Measurements from ENCODE around the gene SOBP.

DNA sequence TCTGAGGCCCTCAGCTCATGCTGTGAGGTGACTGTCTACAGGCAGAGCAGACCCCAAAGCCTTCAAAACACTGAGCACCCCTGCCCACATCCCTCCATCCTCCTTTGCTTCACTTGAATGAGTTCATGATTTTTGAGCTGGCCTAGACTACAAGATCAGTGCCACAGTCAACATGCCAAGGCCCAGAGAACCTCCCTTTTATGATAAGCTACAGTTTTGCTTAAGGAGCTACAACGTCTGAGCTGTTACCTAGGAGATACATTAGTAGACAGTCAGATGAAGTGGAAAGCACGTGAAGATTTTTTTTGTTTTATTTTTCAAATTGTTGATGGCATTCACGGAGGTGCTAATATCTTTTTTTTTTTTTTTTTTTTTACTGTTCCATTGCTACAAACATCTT, 139.0 kb downstream of the SOBP start:
- TF ChIP-seq POLR2AphosphoS5 (IDR thresholded peaks at IDR 0.05) (no peak), POLR2A (IDR thresholded peaks at IDR 0.05) (no peak), EP300 (IDR thresholded peaks at IDR 0.05) (no peak)
- TF ChIP-seq, protein P1, sequence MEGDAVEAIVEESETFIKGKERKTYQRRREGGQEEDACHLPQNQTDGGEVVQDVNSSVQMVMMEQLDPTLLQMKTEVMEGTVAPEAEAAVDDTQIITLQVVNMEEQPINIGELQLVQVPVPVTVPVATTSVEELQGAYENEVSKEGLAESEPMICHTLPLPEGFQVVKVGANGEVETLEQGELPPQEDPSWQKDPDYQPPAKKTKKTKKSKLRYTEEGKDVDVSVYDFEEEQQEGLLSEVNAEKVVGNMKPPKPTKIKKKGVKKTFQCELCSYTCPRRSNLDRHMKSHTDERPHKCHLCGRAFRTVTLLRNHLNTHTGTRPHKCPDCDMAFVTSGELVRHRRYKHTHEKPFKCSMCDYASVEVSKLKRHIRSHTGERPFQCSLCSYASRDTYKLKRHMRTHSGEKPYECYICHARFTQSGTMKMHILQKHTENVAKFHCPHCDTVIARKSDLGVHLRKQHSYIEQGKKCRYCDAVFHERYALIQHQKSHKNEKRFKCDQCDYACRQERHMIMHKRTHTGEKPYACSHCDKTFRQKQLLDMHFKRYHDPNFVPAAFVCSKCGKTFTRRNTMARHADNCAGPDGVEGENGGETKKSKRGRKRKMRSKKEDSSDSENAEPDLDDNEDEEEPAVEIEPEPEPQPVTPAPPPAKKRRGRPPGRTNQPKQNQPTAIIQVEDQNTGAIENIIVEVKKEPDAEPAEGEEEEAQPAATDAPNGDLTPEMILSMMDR (IDR thresholded peaks at IDR 0.05), result no peak
